HCT116 (cell line): Measurements from ENCODE around the gene TRPM3.

Source experiments
- CTCF ChIP-seq, 3 experiments: fragments of 200-600 bp in 1 of 3; sonication (generic) in 1 of 3; IDR thresholded peaks in 2 of 3; conservative IDR thresholded peaks in 1 of 3; 2 replicates each; pipeline ENCODE4 v1.5.1; 2012 to 2017; ENCODE audit warnings: low read depth in 2 of 3, low read length in 2 of 3, antibody characterized with exemption in 1 of 3, borderline replicate concordance in 1 of 3, control low read depth in 1 of 3, mild to moderate bottlenecking in 1 of 3, mixed read lengths in 1 of 3, mixed run types in 1 of 3, moderate library complexity in 1 of 3; ENCODE audit not compliant: insufficient read depth in 1 of 3
- EZH2 ChIP-seq: fragments of 200-600 bp; sonication (generic); IDR thresholded peaks from 2 replicates; pipeline ENCODE4 v1.6.1; 2017; ENCODE audit warnings: antibody characterized with exemption, mixed run types
- FOSL1 ChIP-seq: IDR thresholded peaks from 2 replicates; pipeline ENCODE4 v1.6.1; 2012; ENCODE audit warnings: low read depth
- JUND ChIP-seq: IDR thresholded peaks from 2 replicates; pipeline ENCODE4 v1.6.1; 2012
- MAX ChIP-seq: IDR thresholded peaks from 2 replicates; pipeline ENCODE4 v1.6.1; 2012
- POLR2A ChIP-seq: IDR thresholded peaks from 2 replicates; pipeline ENCODE4 v1.7.0; 2011; ENCODE audit warnings: borderline replicate concordance; ENCODE audit not compliant: insufficient read depth, insufficient read length; ENCODE audit errors: extremely low read depth
- REST ChIP-seq: IDR thresholded peaks from 2 replicates; pipeline ENCODE4 v1.6.1; 2012; ENCODE audit warnings: low read depth
- SIN3A ChIP-seq: IDR thresholded peaks from 2 replicates; pipeline ENCODE4 v1.6.1; 2012; ENCODE audit warnings: low read depth
- TF ChIP-seq, protein P1 (sequence below): IDR thresholded peaks from 2 replicates; pipeline ENCODE4 v1.6.1; 2011; ENCODE audit warnings: mild to moderate bottlenecking, low read length, moderate library complexity; ENCODE audit not compliant: insufficient replicate concordance; ENCODE audit errors: extremely low read depth

GRCh38 chr9:70805949-70806348 lies 315.5 kb downstream of the TRPM3 start:
- TF ChIP-seq CTCF (IDR thresholded peaks at IDR 0.05 in 2 of 3, conservative IDR thresholded peaks at IDR 0.05 in 1 of 3; ENCODE audit: borderline replicate concordance in 1 of 3, insufficient read depth in 1 of 3, low read depth in 2 of 3, low read length in 2 of 3): no peak
- TF ChIP-seq EZH2: no peak
- no peak for TF ChIP-seq MAX
- no peak for TF ChIP-seq POLR2A
- no peak for TF ChIP-seq SIN3A
- no peak for TF ChIP-seq REST
- no peak for TF ChIP-seq FOSL1
- no peak for TF ChIP-seq JUND
- TF ChIP-seq, protein P1, sequence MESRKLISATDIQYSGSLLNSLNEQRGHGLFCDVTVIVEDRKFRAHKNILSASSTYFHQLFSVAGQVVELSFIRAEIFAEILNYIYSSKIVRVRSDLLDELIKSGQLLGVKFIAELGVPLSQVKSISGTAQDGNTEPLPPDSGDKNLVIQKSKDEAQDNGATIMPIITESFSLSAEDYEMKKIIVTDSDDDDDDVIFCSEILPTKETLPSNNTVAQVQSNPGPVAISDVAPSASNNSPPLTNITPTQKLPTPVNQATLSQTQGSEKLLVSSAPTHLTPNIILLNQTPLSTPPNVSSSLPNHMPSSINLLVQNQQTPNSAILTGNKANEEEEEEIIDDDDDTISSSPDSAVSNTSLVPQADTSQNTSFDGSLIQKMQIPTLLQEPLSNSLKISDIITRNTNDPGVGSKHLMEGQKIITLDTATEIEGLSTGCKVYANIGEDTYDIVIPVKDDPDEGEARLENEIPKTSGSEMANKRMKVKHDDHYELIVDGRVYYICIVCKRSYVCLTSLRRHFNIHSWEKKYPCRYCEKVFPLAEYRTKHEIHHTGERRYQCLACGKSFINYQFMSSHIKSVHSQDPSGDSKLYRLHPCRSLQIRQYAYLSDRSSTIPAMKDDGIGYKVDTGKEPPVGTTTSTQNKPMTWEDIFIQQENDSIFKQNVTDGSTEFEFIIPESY: no peak
